ENCODE results near the gene CAMK1D.

GRCh38 chr10:12512332-12513002, 163.1 kb downstream of the CAMK1D start:
- TF ChIP-seq GATA3 (IDR thresholded peaks at IDR 0.05; ENCODE audit: low read depth, low read length) (no peak), GATA2 (IDR thresholded peaks at IDR 0.05; ENCODE audit: low read depth, low read length) (no peak)
